GM19240 (cell line): ENCODE results near the gene DNAI2.

Source experiments
- DNase-seq: peaks from one replicate; pipeline ENCODE4 v3.0.0; 2011; ENCODE audit warnings: low spot score; ENCODE audit not compliant: insufficient read length

The DNAI2 gene

DNA sequence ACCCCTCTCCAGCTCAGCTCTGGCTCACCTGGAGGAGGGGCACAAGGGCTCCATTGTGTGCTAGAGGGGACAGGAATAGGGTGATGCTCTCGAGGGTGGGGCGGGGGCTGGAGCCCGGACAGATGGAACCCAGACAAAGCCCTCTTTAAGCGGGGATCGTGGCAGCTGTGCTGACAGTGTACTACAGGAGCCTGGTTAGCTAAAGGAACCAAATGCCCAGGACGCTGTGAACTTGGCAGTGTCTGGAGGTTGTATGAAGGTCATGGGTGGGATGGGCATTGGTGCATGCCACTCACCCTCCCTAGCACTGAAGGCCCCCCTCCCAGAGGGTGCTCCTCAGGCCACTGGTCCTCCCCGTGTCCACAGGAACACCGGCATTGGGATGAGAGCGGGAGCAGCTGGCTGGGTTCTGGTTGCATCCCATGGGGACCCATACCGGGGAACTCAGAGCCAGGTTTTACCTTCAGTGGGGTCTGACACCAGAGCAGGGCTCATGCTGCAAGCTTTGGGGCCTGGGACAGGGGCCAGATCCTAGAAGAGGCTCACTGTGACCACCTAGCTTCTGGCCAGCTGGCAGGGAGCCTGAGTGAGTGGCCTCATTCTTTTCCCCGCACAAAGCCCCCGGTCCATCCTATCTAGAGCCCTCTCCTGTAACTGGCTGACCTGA lies 63.9 kb downstream of the DNAI2 start:
- DNase-seq, result no peak

DNA sequence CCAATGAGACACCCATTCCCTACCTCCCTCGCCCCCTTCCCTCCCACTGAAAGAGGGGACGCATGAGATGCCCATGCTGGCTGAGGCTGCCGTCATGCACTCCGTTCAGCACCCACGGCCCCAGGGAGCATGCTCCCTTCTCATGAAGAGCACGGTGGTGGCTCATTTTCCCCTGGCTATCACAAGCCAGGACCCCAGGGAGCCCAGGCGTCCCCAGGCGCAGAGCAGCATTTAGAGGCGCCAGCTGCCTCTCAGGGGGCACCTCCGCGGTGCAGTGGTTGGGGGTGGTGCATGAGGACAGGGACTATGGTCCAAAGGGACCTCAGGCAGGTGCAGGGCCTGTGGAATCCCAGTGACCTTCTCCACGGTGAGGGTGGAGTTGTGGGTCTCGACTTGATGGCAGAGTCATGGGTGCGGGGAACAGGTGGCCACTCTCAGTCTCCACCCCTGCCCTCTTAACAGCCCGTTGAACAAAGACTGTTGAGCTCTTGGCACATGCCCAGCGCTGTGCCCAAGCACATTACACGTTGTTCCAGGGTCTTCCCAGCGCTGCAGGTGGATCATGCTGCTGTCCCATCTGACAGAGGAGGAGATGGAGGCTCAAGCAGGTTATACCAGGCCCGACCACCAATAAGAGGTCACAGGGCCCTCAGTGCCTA lies 65.6 kb downstream of the DNAI2 start:
- DNase-seq, result no peak

DNA sequence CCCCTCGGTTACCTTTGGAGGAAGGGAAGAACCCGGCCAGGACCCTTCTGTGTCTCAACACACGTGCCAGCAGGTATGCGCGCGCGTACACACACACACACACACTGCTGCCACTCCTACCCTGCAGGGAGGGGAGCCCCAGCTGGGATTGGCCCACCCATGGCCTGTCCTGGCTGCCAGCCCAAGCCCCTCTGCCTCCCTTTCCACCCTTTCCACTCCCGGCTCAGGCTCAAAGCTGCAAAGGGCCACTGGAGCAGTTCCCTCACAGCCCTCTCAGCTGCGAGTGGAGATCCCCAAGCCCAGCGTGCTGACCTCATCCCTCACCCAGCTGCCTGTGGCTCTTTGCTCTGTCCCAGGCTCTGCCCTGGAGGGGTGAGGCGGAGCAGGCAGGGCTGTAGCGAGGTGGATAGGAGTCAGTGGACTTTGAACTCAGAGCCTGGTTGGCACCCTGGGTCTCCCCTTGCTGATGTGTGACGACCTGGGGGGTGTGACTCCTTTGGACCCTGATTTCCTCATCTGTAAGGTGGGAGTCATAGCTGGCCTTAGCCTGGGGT lies 66.5 kb downstream of the DNAI2 start:
- DNase-seq, result no peak

DNA sequence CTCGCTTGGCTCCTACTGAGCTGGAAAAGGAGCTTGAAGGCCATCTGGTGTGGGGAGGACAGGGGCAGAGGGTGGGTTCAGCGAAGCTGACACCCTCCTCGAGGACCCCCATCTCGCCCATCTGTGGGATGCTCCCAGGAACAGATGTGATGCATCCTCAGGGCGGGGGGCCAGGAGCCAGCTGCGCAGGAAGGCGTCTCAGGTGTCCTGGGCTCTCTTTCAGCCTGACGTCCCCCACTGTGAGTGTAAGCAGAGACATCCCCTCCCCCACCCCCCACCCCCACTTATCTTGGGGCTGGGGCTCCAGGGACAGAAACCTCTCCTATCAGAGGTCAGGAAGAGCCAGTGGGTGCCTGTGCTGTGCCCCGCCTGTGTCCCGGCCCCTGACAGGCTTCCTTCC lies 68.2 kb downstream of the DNAI2 start:
- DNase-seq, result no peak

DNA sequence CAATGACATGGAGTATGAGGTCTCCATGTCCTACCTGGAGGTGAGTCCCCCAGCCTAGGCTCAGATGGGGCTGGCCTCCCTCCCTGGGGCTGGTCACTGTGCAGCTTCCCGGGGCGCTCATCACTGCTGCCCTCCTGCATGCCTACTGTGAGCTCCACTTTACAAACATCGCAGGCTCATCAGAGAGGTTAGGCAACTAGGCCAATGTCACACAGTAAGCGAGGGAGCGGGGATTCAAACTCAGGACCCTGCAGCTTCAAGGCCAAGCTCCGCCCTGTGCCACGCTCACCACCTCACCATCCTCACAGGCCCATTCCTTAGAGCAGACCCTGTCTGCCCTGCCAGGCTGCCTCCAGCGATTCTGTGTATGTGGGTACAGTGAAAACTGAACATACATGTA lies 69.1 kb downstream of the DNAI2 start:
- DNase-seq, result no peak

DNA sequence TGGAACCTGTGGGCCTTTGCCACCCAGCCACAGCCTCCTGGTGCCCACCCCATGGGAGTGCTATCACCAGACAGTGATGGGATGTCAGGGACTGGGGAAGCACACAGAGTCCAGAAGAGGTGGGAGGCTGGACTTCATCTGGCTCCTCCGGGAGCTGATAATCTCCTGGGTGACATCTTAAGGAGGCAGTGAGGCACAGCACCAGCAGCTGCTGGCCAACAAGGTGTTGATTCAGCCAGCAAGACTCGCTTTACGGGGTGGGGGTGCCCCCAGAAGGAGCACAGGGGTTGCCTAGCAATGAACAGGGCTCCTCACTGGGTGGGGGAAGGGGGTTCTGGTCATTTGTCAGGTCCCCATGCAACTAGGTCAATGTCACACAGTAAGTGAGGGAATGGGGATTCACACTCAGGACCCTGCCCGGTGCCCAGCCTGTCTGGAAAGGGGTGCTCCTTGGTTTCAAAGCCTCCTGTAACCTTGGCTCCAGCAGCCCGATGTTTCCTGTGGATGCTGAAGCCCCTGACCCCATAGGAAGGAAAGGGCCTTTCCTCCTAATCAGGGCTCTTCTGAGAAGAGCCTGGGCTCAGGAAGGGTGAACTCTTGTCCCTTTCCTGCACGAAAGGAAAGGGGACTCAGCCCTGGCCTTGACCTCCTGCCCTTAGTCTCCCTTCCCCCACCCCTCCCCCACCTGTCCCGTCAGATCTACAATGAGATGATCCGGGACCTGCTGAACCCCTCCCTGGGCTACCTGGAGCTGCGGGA lies 69.7 kb downstream of the DNAI2 start:
- DNase-seq, result no peak

DNA sequence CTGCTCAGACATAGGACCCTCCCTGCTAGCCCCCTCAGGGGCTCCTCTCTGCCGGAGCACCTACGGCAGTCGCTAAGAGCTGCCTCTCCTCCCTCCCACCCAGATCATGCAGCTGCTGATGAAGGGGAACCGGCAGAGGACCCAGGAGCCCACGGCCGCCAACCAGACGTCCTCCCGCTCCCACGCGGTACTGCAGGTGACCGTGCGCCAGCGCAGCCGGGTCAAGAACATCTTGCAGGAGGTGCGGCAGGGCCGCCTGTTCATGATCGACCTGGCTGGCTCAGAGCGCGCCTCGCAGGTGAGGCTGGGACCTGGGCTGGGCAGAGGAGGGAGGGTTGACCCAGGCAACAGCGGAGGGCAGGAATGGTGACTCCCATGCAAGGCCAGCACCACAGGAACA lies 70.6 kb downstream of the DNAI2 start:
- DNase-seq, result no peak

DNA sequence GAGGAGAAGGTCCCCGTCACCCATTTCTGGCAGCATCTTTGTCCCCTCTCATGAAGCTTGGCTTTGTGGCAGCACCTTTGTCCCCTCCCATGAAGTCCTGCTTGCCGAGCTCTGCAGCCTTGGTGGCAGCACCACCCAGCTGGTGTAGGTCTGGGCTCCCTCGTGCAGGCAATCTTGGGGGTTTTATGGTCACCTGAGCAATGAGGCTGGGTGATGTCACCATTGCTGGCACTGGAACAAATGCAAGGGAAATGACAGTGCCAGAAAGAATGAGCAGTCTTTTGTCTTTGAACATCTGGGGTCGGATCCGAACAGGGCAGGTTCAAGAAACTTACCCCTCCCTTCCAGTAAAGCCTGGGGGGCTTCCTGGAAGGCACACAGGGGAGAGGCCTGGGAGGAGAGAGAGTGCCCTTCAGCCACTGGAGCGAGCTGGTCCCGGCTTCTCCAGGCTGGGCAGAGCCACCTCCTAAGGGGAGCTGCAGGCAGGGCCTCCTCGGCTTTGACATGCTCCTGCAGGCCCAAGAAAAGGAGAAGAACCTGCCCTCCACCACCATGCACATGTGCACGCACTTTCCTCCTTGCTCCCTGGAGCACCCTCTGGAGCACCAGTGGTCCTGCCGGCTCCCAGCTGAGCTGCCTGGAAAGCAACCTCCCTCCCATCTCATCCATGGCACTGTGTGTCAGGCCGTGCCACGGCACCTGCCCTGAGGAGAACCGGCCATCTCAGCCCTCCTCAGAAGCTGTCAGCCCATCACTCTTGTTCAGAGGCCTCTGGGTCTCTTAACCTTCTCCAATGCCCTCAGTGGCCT lies 71.6 kb downstream of the DNAI2 start:
- DNase-seq, result no peak

DNA sequence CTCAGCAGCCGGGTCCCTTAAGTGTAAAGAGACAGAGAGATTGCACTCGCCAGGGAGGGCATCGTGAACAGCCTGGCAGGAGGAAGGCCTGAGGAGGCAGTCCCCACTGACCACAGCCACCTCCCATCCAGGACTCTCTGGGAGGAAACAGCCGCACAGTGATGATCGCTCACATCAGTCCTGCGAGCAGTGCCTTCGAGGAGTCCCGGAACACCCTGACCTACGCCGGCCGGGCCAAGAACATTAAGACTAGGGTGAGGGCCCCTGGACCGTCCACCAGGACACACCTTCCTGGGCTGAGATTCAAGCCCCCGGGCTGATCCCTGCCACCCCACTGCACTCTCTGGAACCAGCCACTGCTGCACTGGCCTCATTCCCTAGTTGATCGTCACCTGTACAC lies 73.6 kb downstream of the DNAI2 start:
- no peak for DNase-seq

DNA sequence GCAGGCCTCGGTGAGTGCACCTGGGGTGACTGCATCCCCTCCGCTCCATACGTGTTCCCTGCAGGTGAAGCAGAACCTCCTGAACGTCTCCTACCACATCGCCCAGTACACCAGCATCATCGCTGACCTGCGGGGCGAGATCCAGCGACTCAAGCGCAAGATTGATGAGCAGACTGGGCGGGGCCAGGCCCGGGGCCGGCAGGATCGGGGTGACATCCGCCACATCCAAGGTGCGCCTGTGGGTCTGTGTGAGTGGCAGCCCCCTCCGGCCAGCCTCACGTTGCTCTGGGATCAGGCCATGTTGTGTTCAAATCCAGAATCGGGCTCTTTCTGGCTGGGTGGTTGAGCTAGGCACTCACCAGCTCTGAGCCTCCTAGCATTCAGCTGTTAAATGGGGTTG lies 75.1 kb downstream of the DNAI2 start:
- no peak for DNase-seq

DNA sequence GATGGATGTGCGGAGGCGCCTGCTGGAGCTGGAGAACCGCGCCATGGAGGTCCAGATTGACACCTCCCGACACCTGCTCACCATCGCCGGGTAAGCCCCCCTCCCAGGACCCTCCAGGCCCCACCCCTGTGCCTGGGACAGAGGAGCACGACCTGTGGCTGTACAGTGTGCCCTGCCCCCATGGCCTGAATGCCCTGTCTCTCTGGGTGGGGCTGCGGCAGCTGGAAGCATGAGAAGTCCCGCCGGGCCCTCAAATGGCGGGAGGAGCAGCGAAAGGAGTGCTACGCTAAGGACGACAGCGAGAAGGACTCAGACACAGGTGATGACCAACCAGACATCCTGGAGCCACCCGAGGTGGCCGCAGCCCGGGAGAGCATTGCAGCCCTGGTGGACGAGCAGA lies 76.5 kb downstream of the DNAI2 start:
- no peak for DNase-seq

DNA sequence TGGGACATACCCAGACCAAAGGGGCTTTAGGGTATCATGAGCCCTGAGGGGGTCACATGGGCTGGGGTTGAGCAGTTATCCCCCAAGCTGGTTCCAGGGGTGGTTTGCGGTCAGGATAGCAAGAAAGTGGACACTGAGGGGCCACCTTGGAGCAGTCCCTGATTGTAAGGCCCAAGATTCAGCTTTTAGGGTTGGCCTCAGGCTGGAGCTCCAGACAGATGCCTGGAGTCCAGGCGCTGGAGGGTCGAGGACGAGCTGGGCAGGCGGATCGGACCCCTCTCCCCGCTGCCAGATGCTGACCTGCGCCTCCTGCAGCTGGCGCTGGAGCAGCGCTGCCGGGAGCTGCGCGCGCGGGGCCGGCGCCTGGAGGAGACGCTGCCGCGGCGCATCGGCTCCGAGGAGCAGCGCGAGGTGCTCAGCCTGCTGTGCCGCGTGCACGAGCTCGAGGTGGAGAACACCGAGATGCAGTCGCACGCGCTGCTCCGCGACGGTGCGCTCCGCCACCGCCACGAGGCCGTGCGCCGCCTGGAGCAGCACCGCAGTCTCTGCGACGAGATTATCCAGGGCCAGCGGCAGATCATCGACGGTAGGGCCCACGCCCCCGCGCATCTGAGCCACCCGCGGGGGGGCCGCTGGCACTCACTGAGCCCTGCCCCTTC lies 77.6 kb downstream of the DNAI2 start:
- DNase-seq, result no peak

DNA sequence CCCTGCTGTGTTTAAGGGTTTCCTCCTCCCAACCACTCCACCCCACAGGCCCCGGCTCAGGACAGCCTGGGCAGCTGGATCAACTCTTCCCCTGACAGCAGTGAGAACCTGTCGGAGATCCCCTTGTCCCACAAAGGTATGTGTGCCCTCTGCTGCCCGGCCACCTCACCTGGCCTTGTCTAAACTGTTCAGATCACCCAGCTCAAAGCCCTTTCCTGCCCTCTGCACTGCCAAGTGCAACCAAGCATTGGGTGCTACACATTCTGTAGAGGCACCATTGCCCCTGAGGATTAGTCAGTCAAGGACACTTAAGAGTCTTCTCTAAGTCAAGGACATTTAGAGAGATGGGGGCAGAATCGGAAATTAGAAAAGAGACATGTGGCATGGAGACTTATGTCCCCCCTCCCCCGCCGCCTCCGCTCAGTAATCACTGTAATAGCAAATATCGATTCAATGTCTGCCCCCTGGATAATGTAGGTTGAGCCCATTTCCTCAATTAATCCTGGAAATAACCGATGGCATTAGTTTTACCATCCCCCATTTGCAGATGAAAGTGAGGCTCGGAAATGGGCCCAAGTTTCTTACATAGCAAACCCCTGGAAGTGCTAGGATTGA lies 79.5 kb downstream of the DNAI2 start:
- DNase-seq, result no peak

DNA sequence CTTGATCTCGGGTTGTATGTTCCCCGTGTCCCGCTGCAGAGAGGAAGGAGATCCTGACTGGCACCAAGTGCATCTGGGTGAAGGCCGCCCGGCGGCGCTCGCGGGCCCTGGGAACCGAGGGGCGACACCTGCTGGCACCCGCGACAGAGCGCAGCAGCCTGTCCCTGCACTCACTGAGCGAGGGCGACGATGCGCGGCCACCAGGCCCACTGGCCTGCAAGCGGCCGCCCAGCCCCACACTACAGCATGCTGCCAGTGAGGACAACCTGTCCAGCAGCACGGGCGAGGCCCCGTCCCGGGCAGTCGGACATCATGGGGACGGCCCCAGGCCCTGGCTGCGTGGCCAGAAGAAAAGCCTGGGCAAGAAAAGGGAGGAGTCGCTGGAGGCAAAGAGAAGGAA lies 80.1 kb downstream of the DNAI2 start:
- peak; percentile 81 for DNase-seq

DNA sequence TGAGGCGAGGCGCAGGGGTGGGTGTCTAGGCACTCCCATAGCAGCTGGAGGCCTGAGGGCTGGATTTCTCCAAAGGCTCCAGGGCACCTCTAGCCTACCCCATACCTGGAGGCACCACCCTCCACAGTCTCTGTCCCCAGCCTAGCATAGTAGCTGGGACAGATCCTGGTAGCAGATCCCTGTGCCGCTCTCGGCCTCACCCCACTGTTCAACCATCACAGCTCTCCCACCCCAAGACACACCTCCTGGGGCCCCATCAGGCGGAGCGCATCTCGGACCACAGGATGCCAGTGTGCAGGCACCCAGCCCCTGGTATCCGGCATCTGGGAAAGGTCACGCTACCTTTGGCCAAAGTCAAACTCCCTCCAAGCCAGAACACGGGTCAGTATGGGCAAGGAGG lies 80.5 kb downstream of the DNAI2 start:
- no peak for DNase-seq

DNA sequence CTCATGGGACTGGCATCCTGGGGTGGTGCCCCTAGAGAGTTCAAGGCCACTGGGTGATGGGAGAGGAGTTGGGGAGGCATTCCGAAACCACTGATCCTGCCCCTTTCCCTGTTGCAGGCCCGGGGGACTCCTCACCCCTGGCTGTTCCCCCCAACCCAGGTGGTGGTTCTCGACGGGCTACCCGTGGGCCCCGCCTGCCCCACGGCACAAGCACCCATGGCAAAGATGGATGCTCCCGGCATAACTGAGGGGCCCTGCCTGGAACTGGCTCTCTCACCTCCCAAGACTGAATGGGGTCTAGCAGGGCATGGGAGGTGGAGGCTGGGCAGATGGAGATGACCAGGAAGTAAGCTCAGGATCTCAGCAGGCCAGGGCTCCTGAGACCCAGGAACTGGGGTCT lies 81.0 kb downstream of the DNAI2 start:
- DNase-seq, result no peak

DNA sequence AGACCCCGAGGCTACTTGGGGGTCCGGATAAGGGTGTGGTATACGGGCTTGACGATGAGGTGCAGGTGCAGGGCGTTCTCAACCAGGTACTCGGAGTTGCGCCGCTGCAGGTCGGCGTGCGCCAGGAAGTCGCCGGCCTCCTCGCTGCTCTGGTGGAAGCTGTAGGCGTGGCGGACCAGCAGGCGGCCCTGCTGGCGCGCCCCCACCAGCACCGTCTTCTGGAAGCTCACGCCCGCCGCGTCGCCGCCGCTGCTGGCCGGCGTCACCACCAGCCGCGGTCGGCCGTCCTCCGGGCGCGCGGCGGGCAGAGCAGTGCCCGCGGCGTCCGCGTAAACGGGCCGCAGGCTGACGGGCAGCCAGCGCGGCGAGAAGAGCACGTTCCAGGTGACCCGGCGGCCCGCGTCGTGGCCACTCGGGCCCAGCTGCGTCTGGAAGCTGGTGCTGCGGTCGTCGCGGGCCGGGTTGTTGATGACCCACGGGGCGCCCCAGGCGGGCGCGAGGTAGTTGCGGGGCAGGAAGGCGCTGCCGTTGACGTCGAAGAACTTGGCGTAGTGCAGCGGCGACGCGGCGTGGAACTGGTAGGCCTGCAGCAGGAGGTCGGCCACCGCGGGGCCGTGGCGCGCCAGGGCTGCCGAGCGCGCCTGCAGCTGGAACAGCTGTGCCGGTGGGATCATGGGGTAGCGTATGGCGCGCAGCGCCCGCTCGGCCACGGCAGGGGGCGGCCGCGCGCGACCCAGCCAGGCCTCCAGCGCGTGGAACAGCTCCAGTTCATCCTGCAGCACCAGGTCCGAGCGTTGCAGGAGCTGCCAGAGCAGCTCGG lies 82.8 kb downstream of the DNAI2 start:
- DNase-seq, result no peak

DNA sequence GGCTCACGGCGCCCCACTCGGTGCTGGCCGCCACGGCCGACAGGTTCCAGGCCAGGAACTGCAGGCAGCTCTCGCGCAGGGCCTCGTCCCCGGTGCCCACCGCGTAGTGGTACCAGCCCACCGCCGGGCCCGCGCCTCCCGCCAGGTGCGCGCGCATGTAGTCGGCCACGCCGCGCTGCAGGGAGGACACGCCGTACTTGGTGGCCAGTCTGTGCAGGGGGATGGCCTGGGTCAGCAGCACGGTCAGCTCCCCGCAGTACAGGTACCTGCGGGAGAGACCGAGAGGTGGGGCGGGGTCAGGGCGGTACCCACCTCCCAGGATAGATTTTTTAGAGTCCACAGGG lies 83.4 kb downstream of the DNAI2 start:
- no peak for DNase-seq

DNA sequence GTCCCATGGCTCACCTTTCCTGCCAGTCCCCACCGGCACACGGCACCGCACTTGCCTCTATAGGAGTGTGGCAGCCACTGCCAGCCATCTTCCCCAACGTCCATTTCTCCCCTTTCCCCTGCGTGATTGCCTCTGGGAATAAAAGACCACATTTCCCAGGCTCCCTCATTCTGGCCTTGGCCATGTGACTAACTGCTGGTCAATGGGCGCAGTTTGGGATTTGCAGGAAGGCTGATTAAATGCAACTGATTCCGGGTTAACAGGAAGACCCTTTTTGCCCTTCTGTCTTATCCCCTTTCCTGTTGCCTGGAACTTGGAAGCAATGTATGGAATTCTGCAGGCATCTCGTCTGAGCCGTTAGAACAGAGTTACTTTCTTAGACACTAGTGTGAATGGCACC lies 84.7 kb downstream of the DNAI2 start:
- no peak for DNase-seq

DNA sequence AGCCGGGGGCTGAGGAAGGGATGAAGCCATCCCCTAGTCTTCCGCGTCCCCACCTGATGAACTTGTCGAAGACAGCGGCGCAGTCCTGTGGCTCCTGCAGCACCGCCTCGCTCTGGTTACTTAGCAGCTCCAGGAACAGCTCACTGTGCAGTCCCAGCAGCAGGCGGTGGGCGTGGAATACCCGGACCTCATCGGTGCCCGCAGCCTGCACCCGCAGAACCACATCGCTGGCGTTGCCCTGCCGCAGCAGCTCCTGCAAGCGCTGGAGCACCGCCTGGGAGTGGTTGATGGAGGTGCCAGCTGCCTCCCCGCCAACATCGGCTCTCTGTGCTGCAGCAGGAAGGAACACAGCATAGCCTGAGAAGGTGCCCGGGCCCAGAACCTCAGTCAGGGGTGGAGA lies 85.9 kb downstream of the DNAI2 start:
- no peak for DNase-seq
